Smooth muscle cell of the brain vasculature (primary cell): ENCODE measurements around the gene MIER2.
"Not testable (repeated sequence)": the region's sequence is repeated elsewhere in the genome, so short reads cannot be mapped to it uniquely, and the experiment has no call there.

ENCODE experiments used
- DNase-seq: peaks from one replicate; pipeline ENCODE4 v3.0.0-alpha.2; 2012; ENCODE audit warnings: low read depth, low spot score

MIER2 gene, protein sequence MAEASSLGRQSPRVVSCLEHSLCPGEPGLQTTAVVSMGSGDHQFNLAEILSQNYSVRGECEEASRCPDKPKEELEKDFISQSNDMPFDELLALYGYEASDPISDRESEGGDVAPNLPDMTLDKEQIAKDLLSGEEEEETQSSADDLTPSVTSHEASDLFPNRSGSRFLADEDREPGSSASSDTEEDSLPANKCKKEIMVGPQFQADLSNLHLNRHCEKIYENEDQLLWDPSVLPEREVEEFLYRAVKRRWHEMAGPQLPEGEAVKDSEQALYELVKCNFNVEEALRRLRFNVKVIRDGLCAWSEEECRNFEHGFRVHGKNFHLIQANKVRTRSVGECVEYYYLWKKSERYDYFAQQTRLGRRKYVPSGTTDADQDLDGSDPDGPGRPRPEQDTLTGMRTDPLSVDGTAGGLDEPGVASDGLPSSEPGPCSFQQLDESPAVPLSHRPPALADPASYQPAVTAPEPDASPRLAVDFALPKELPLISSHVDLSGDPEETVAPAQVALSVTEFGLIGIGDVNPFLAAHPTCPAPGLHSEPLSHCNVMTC

DNA sequence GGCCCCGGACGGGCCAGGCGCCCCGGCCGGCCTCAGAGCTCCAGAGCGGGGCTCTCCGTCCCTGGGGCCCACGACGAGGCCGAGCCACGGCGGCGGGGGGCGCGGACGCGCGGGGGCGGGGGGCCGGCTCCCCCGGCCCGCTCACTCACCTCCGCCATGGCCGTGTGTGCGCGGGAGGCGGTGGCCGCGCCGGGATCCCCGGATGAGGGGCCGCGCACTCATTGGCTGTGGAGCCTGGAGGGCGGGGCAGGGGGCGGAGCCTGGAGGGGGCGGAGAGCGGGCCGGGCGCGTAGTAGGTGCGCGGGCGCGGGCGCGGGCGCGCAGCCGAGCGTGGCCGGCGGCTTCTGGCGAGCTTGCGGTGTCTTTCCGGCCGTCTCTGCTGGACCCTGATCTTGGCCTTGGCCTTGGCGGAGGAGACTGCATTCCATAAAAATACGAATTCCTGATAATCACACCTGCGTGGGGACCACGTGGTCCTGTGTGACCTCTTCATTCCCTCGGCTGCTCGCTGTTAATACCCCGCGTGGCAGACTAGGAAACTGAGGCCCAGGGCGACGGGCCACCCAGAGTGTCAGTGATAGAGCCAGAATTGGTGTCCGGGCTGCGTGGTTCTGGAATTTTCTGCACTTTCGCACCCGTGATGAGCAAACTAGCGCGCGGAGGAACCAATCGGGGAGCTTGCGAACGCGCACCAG is at the start of gene MIER2:
TSS of gene MIER2 (minus strand) at position 172 of the 695 bp plus-strand sequence. CDS start at position 158, 14 bp downstream.
- peak; percentile 31 for DNase-seq

DNA sequence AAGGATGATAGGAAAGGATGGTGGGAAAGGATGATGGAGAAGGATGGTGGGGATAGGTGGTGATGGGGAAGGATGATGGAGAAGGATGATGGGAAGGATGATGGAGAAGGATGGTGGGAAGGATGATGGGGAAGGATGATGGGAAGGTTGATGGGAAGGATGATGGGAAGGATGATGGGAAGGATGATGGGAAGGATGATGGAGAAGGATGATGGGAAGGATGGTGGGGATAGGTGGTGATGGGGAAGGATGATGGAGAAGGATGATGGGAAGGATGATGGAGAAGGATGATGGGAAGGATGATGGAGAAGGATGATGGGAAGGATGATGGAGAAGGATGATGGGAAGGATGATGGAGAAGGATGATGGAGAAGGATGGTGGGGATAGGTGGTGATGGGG is 49.0 kb upstream of the MIER2 start:
- not testable (repeated sequence) for DNase-seq

DNA sequence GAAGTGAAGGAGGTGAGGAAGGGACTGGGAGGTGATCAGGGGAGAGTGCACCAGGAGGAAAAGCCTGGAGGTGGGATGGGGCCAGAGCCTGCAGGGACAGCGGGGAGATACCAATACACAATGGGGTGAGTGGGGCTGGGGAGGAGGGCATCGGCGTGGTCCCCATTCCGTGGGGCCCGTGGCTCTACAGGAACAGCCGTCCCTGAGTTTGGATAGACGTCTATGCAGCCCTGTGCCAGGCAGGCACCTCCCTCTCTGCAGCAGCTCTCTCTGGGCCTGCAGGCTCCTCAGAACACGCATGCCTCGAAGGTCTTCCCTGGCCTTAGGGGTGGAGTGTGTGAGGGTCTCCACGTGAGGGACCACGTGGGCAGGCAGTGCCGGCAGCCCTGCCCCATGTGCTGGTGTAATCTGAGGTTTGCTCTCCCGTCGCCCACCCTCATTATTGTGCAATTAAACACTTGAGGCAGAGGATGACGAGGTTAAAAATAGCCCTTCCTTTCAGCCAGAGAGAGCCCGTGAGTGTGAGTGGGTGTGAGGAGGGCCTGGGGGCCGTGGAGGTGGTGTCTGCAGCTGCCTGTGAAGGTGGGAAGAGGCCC is 47.9 kb upstream of the MIER2 start:
- no peak for DNase-seq

DNA sequence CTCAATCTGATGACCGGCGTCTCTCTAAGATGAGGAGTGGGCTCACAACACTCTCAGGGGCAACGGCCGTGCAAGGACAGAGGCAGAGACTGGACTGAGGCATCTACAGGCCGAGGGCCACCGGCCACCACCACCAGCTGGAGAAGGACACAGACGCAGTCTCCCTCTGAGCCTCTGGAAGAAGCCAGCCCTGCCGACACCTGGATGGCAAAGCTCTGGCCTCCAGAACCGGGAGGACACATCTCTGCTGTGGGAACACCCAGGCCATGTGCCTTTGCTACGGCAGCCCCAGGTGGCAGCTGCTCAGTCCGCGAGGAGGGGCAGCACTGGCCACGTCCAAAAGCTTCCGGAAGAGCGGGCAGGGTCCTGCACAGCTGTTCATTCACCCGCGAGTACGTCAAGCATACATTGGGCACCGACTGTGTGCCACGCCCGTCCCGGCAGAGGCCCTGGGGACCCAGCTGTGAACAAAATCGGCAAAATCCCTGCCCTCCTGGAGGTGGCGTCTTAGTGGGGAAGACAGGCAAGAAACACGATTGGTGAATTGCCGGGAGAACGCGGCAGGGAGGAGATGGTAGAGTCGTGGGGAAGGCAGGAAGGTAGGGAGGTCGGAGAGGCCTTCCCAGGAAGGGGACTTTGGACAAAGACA is 47.3 kb upstream of the MIER2 start:
- no peak for DNase-seq

DNA sequence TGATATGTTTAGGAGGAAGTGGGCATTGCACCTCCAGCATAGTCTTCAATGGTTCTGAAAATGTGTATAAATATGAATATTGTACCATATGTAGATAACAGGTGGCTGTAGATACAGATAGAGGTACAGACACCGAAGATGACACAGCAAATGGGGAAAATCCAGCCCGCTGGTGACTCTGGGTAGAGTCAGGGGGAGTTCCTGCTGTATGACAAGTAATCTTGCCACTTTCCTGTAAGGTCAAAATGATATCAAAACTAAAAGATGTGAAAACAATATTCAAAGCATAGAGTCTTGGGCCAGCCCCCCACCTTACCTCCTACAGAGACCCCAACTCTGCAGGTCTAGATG is 46.6 kb upstream of the MIER2 start:
- no peak for DNase-seq

DNA sequence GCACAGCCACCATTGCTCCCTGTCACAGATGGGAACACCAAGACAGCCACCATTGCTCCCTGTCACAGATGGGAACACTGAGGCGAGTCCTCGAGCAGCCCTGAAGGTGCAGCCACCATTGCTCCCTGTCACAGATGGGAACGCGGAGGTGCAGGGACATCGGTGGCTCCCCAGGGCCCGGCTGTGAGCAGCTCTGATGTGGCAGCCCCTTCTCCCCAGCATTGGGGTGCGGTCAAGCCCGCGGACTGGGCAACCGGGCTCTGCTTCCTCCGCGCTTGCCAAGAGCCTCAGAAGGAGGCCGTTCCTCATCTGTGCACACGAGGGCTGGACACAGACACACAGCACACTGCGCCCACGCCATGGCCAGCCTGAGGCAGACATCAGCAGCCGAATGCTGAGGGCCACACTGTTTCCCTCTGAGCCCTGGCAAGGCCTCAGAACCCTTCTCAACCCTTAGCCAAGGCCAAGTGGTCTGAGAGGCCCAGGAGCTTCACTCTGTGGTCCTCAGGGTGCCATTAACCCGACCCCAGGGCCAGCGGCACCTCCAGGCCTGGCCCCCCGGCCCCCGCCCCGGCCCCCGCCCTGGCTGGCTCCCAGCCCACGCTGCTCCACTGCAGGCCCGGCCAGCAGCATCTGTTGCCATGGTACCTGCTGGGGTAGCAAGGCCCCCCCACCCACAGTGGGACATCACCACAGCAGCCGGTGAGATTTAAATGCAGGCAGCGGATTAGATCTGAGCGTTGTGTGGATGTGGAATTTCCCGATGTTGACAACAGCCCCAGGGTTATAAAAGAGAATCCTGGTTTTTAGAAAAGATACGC is 46.0 kb upstream of the MIER2 start:
- DNase-seq: no peak

DNA sequence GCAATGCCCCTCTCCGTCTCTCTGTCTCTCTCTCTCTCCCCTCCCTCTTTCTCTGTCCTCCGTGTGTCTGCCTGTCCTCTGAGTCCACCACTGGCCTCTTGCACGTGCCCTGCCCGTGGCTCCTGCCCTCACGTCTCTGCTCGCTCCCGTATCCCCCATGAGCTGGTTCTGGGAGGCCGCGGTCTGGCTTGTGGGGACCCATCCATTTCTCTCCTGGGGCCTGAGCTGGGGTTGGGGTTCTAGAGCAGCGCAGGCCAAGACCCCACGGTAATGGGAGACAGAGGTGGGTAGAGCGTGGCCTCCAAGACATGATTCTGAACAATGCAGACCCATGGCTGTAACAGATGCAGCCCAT is 45.3 kb upstream of the MIER2 start:
- no peak for DNase-seq

DNA sequence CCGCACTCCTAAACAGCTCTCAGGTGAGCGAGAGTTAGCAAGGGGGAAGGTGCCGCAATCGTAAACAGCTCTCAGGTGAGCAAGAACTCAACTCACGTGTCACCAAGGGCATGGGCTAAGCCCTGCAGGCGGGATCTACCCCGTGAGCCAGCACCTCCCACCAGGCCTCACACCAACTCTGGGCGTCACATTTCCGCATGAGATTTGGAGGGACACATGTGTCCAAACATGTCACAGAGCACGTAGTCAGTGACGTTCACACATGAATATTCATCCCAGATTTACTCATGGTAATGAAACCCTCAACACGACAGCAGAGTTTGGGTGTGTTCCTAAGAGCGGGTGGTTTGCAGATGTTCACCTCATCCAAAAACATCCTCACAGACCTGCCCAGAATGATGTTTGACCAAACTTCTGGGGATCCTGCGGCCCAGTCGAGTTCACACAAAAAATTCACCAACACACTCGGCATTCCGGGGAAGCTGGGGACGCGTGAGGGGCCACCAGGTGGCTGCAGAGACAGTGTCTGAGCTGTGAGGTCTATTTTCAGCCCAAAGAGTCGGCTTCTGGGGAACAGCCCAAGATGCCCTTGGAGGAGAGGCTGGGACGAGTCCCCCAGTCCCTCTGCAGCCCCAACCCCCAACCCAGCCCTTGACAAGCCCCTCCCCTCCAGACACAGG is 44.8 kb upstream of the MIER2 start:
- no peak for DNase-seq

DNA sequence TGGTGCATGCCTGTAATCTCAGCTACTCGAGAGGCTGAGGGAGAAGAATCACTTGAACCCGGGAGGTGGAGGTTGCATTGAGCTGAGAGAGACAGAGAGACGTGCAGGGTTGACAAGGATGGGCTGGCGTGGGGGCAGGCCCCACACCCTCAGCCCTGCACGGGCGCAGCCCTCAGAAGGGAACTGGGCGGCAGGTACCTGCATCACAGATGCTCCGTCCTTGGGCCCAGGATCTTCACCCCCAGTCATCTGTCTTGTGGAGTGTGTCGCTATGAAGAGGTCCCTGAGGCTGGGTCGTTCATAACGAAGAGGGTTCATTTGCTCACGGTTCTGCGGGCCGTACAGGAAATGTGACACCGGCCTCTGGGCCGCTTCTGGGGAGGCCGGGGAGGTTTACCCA is 44.1 kb upstream of the MIER2 start:
- DNase-seq: no peak

DNA sequence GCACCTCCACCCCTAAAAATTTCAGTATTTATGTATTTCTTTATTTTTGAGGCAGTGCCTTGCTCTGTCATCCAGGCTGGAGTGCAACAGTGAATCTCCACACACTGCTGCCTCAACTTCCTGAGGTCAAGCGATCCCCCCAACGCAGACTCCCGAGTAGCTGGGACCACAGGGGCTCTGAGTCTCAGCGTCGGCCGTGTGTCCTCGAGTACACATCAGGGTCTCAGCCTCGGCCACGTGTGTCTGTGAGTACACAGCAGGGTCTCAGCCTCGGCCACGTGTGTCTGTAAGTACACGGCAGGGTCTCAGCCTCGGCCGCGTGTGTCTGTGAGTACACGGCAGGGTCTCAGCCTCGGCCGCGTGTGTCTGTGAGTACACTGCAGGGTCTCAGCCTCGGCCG is 43.2 kb upstream of the MIER2 start:
- no peak for DNase-seq

DNA sequence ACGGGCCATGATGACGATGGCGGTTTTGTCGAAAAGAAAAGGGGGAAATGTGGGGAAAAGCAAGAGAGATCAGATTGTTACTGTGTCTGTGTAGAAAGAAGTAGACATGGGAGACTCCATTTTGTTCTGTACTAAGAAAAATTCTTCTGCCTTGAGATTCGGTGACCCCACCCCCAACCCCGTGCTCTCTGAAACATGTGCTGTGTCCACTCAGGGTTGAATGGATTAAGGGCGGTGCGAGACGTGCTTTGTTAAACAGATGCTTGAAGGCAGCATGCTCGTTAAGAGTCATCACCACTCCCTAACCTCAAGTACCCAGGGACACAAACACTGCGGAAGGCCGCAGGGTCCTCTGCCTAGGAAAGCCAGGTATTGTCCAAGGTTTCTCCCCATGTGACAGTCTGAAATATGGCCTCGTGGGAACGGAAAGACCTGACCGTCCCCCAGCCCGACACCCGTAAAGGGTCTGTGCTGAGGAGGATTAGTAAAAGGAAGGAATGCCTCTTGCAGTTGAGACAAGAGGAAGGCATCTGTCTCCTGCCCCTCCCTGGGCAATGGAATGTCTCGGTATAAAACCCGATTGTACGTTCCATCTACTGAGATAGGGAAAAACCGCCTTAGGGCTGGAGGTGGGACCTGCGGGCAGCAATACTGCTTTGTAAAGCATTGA is 42.2 kb upstream of the MIER2 start:
- DNase-seq: not testable (repeated sequence)

DNA sequence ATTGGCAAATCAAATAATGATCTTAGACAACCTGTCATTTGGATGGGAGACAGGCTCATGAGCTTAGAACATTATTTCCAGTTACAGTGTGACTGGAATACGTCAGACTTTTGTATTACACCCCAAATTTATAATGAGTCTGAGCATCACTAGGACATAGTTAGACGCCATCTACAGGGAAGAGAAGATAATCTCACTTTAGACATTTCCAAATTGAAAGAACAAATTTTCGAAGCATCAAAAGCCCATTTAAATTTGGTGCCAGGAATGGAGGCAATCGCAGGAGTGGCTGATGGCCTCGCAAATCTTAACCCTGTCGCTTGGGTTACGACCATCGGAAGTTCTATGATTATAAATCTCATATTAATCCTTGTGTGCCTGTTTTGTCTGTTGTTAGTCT is 41.6 kb upstream of the MIER2 start:
- not testable (repeated sequence) for DNase-seq

DNA sequence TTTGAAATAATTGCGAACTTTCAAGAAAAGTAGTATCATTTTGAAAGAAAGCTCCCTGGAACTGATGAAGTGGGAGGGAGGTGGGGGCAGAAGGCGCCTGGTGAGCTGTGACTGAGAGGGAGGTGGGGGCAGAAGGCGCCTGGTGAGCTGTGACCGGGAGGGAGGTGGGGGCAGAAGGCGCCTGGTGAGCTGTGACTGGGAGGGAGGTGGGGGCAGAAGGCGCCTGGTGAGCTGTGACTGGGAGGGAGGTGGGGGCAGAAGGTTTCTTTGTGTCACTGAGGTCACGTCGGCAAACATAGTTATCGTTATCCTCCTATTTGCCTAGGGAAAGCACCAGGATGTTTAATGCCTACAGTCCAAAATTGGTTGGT is 40.2 kb upstream of the MIER2 start:
- DNase-seq: no peak

DNA sequence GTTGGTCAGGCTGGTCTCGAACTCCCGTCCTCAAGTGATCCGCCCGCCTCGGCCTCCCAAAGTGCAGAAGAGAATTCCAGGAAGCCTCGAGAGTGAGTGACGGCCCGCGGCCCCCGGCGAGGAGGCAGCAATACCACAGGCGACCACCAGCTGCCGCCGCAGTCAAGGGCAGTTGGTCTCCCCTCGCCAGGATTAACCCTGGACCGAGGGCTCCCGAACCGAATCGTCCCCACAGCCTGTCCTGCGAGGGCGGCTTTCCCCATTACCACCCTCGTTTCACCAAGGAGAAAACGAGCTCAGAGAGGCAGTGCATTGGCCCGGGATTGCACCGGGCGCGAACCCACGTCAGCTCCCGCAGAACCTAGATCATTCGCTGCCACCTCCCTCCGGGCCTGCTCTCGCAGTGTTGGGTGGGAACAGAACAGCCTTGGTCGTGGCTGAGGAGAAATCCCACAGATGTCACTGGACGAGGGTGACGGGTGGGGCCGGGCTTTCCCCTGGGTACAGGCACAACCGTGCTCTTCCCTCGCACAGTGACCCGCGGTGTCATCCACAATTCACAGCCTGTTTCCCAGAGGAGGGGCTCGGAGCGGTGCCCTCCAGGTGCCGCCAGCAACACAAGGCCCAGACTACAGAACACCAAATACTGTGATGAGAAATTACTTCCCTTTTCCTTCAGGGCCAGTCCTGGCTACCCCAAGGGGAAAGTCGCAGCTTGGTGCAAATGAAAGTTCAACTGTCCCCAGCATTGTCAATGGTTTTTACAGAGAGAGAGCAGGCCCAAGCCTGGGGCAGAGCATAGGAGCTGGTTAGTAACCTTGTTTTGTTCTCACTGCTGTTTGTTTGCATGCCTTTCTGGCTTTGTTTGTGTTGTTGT is 39.6 kb upstream of the MIER2 start:
- DNase-seq: no peak

DNA sequence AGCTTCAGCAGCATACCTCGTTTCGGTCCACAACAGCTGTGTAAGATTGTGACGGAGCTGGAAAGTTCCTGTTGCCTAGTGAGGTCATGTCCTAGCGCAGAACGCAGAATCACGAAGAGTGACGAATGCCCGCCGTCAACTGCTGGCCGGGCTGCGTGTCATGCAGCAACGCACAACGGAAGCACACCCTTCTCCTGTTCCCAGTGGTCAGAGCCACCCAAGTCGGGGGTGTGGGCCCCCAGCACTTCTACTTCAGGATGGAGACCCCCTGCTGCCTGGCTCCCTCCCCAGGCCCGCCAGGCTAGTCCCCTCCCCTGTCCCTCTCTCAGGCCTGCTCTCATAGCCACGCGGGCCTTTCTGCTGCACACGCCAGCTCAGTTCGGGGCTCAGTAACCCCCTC is 38.4 kb upstream of the MIER2 start:
- no peak for DNase-seq

DNA sequence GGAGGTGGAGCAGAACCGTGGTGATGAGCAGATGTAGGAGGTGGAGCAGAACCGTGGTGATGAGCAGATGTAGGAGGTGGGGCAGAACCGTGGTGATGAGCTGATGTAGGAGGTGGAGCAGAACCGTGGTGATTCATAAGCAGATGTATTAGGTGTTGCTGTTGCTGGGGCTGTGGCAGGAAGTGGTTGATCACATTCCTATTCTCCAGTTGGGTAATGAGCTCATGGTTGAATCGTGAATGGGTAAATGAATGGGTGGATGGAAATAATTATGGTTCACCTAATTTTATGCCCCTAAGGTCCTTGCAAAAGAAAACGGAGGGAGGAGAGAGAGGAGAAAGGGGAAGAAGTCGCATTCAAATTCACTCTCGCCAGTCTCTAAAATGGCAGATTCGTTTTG is 38.0 kb upstream of the MIER2 start:
- DNase-seq: not testable (repeated sequence)

DNA sequence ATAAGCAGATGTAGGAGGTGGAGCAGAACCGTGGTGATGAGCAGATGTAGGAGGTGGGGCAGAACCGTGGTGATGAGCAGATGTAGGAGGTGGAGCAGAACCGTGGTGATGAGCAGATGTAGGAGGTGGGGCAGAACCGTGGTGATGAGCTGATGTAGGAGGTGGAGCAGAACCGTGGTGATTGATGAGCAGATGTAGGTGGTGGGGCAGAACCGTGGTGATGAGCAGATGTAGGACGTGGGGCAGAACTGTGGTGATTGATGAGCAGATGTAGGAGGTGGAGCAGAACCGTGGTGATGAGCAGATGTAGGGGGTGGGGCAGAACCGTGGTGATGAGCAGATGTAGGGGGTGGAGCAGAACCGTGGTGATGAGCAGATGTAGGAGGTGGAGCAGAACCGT is 37.3 kb upstream of the MIER2 start:
- DNase-seq: not testable (repeated sequence)

DNA sequence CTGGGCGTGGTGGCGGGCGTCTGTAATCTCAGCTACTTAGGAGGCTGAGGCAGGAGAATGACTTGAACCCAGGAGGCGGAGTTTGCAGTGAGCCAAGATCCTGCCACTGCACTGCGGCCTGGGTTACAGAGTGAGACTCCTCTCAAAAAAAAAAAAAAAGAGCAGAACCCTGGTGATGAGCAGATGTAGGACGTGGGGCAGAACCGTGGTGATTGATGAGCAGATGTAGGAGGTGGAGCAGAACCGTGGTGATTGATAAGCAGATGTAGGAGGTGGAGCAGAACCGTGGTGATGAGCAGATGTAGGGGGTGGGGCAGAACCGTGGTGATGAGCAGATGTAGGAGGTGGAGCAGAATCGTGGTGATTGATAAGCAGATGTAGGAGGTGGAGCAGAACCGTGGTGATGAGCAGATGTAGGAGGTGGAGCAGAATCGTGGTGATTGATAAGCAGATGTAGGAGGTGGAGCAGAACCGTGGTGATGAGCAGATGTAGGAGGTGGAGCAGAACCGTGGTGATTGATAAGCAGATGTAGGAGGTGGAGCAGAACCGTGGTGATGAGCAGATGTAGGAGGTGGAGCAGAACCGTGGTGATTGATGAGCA is 36.1 kb upstream of the MIER2 start:
- not testable (repeated sequence) for DNase-seq

DNA sequence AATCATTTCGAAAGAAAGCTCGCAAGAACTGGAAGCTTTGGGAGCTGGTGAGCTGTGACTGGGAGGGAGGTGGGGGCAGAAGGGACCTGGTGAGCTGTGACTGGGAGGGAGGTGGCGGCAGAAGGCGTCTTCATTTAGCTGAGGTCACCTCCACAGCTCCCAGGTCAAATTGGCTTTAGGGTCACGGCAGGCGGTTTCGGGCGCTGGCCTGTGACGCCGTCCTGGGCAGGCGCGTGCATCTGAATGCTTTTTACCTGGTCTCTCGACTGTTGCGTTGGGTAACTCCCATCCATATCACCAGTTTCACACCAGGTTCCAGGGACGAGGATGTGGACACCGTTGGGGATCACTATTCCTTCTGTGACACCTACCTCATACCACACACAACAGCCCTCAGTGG is 35.2 kb upstream of the MIER2 start:
- no peak for DNase-seq
